Measurements from ENCODE around the gene CSNK2A3. TPM values are rescaled to one million over a fixed set of nuclear protein-coding genes. Genes with fewer than 3 reads are reported as not detected.

CSNK2A3 gene
- total and polyA plus RNA-seq, 2 experiments from 2014 or later: 0.91 to 4.1 TPM

DNA sequence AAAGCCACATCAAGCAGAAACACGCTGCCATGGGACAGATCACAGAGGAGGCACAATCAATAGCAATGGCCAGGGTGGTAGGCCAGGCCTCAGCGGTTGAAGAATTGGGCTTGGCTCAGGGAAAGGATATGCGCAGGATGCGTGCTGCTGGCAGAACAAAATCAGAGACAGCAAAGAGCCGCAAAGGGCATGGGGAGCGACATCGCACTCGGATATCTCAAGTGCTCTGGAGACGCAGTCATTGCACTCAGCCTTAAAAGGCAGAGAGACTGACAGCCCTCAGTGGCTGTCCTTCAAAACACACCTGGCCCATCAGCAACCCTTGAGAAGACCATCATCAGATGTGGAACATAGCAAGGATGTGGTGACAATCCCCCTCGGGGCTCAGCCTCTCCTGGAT is 50.5 kb downstream of the CSNK2A3 start (continued):
- TF ChIP-seq, protein P1, sequence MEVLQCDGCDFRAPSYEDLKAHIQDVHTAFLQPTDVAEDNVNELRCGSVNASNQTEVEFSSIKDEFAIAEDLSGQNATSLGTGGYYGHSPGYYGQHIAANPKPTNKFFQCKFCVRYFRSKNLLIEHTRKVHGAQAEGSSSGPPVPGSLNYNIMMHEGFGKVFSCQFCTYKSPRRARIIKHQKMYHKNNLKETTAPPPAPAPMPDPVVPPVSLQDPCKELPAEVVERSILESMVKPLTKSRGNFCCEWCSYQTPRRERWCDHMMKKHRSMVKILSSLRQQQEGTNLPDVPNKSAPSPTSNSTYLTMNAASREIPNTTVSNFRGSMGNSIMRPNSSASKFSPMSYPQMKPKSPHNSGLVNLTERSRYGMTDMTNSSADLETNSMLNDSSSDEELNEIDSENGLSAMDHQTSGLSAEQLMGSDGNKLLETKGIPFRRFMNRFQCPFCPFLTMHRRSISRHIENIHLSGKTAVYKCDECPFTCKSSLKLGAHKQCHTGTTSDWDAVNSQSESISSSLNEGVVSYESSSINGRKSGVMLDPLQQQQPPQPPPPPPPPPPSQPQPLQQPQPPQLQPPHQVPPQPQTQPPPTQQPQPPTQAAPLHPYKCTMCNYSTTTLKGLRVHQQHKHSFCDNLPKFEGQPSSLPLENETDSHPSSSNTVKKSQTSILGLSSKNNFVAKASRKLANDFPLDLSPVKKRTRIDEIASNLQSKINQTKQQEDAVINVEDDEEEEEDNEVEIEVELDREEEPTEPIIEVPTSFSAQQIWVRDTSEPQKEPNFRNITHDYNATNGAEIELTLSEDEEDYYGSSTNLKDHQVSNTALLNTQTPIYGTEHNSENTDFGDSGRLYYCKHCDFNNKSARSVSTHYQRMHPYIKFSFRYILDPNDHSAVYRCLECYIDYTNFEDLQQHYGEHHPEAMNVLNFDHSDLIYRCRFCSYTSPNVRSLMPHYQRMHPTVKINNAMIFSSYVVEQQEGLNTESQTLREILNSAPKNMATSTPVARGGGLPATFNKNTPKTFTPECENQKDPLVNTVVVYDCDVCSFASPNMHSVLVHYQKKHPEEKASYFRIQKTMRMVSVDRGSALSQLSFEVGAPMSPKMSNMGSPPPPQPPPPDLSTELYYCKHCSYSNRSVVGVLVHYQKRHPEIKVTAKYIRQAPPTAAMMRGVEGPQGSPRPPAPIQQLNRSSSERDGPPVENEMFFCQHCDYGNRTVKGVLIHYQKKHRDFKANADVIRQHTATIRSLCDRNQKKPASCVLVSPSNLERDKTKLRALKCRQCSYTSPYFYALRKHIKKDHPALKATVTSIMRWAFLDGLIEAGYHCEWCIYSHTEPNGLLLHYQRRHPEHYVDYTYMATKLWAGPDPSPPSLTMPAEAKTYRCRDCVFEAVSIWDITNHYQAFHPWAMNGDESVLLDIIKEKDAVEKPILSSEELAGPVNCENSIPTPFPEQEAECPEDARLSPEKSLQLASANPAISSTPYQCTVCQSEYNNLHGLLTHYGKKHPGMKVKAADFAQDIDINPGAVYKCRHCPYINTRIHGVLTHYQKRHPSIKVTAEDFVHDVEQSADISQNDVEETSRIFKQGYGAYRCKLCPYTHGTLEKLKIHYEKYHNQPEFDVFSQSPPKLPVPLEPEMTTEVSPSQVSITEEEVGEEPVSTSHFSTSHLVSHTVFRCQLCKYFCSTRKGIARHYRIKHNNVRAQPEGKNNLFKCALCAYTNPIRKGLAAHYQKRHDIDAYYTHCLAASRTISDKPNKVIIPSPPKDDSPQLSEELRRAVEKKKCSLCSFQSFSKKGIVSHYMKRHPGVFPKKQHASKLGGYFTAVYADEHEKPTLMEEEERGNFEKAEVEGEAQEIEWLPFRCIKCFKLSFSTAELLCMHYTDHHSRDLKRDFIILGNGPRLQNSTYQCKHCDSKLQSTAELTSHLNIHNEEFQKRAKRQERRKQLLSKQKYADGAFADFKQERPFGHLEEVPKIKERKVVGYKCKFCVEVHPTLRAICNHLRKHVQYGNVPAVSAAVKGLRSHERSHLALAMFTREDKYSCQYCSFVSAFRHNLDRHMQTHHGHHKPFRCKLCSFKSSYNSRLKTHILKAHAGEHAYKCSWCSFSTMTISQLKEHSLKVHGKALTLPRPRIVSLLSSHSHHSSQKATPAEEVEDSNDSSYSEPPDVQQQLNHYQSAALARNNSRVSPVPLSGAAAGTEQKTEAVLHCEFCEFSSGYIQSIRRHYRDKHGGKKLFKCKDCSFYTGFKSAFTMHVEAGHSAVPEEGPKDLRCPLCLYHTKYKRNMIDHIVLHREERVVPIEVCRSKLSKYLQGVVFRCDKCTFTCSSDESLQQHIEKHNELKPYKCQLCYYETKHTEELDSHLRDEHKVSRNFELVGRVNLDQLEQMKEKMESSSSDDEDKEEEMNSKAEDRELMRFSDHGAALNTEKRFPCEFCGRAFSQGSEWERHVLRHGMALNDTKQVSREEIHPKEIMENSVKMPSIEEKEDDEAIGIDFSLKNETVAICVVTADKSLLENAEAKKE (CRISPR knock-in tag; IDR thresholded peaks at IDR 0.05): no peak
- TF ChIP-seq, protein P2, sequence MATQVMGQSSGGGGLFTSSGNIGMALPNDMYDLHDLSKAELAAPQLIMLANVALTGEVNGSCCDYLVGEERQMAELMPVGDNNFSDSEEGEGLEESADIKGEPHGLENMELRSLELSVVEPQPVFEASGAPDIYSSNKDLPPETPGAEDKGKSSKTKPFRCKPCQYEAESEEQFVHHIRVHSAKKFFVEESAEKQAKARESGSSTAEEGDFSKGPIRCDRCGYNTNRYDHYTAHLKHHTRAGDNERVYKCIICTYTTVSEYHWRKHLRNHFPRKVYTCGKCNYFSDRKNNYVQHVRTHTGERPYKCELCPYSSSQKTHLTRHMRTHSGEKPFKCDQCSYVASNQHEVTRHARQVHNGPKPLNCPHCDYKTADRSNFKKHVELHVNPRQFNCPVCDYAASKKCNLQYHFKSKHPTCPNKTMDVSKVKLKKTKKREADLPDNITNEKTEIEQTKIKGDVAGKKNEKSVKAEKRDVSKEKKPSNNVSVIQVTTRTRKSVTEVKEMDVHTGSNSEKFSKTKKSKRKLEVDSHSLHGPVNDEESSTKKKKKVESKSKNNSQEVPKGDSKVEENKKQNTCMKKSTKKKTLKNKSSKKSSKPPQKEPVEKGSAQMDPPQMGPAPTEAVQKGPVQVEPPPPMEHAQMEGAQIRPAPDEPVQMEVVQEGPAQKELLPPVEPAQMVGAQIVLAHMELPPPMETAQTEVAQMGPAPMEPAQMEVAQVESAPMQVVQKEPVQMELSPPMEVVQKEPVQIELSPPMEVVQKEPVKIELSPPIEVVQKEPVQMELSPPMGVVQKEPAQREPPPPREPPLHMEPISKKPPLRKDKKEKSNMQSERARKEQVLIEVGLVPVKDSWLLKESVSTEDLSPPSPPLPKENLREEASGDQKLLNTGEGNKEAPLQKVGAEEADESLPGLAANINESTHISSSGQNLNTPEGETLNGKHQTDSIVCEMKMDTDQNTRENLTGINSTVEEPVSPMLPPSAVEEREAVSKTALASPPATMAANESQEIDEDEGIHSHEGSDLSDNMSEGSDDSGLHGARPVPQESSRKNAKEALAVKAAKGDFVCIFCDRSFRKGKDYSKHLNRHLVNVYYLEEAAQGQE (IDR thresholded peaks at IDR 0.05; ENCODE audit: unreplicated experiment): no peak
- TF ChIP-seq STAT1 (IDR thresholded peaks at IDR 0.05; ENCODE audit: unreplicated experiment) (no peak), EZH2phosphoT487 (IDR thresholded peaks at IDR 0.05; ENCODE audit: unreplicated experiment) (no peak), JUNB (IDR thresholded peaks at IDR 0.05; ENCODE audit: unreplicated experiment) (no peak), POLR2AphosphoS5 (IDR thresholded peaks at IDR 0.05; ENCODE audit: low read depth) (no peak), EZH2 (IDR thresholded peaks at IDR 0.05; ENCODE audit: low read depth, unreplicated experiment) (no peak), NANOG (IDR thresholded peaks at IDR 0.05; ENCODE audit: borderline replicate concordance) (no peak), CREB1 (CRISPR knock-in tag; IDR thresholded peaks at IDR 0.05; ENCODE audit: low read depth) (no peak)

Measured in GM23338 (cell line).